Vagina (tissue), 2 donors: ENCODE measurements around the gene CCDC110.

Source experiments
- POLR2A ChIP-seq, 2 donors: fragments of 450-650 bp; IDR thresholded peaks; one replicate each; pipeline ENCODE4 v1.6.1; 2017; ENCODE audit warnings: antibody characterized with exemption in 2 of 2, mild to moderate bottlenecking in 2 of 2, moderate library complexity in 2 of 2
- POLR2AphosphoS5 ChIP-seq, 2 donors: sonication (generic); formaldehyde crosslinking; IDR thresholded peaks; one replicate each; pipeline ENCODE4 v1.9.0; 2017; ENCODE audit warnings: antibody characterized with exemption in 2 of 2, mild to moderate bottlenecking in 2 of 2, low read depth in 1 of 2; ENCODE audit not compliant: insufficient read depth in 1 of 2
- TF ChIP-seq, protein P1 (sequence below), 3 experiments: fragments of 450-650 bp in 2 of 3; fragments of 200-600 bp in 1 of 3; sonication (generic) in 1 of 3; IDR thresholded peaks; one replicate each; pipeline ENCODE4 v1.5.1; 2017 to 2019; ENCODE audit warnings: antibody characterized with exemption in 3 of 3, mild to moderate bottlenecking in 2 of 3, moderate library complexity in 2 of 3

DNA sequence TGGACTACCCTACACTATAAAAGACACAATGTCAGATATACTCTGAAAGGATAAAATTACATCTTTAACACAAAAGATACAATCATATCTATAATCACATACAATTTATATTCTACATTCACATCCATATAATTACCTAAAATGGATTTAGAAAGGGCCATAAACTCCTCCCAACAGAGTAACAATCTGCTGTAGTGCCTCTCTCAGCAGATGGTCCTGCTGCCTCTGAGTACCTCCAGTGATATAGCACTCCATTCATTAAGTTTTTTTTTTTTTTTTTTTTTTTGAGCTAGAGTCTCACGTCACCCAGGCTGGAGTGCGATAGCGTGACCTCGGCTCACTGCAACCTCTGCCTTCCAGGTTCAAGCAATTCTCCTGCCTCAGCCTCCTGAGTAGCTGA, 67.5 kb downstream of the CCDC110 start:
- TF ChIP-seq, protein P1, sequence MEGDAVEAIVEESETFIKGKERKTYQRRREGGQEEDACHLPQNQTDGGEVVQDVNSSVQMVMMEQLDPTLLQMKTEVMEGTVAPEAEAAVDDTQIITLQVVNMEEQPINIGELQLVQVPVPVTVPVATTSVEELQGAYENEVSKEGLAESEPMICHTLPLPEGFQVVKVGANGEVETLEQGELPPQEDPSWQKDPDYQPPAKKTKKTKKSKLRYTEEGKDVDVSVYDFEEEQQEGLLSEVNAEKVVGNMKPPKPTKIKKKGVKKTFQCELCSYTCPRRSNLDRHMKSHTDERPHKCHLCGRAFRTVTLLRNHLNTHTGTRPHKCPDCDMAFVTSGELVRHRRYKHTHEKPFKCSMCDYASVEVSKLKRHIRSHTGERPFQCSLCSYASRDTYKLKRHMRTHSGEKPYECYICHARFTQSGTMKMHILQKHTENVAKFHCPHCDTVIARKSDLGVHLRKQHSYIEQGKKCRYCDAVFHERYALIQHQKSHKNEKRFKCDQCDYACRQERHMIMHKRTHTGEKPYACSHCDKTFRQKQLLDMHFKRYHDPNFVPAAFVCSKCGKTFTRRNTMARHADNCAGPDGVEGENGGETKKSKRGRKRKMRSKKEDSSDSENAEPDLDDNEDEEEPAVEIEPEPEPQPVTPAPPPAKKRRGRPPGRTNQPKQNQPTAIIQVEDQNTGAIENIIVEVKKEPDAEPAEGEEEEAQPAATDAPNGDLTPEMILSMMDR (IDR thresholded peaks at IDR 0.05), result no peak
- TF ChIP-seq POLR2A (IDR thresholded peaks at IDR 0.05) (no peak), POLR2AphosphoS5 (IDR thresholded peaks at IDR 0.05; ENCODE audit: insufficient read depth in 1 of 2, low read depth in 1 of 2) (no peak)
